ENCODE data around the gene LDB2.
"Not testable (repeated sequence)": the region's sequence is repeated elsewhere in the genome, so short reads cannot be mapped to it uniquely, and the experiment has no call there.

The LDB2 gene

DNA sequence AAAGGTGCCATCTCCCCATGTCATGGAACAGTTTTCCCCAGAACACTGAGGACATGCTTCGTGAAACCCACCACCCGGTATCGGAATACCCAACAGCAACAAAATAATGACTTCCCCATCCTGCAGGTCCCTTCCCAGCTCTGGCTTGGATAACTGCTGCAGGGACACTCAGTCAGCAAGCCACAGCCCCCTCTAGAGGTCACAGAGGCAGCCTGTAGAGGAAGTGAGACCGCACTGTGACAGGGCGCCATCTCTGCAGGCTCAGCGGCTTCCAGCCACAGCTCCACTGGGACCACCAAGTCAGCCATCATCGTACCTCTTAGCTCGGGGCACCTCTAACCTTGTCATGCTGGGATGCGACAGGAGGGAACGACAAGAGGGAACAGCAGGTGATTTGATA is 315.9 kb downstream of the LDB2 start:
- DNase-seq: no peak

DNA sequence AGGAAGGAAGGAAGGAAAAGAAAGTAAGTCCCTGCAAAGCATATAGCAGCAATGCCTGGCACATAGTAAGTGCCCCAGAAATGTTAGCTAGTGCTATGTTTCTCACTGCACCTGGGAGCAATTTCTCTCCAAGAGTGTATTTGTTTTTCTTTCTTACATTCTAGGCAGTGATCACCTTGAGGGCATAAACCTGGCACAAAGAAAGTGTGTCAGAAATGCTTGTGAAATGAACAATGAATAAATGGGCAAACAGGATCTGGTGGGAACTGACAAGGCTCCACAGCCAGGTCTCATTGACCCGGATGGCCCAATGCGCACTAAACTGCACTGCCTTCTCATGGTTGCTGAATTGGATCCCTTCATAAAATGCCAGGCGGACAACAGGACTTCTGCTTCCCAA is 316.4 kb downstream of the LDB2 start:
- no peak for DNase-seq

DNA sequence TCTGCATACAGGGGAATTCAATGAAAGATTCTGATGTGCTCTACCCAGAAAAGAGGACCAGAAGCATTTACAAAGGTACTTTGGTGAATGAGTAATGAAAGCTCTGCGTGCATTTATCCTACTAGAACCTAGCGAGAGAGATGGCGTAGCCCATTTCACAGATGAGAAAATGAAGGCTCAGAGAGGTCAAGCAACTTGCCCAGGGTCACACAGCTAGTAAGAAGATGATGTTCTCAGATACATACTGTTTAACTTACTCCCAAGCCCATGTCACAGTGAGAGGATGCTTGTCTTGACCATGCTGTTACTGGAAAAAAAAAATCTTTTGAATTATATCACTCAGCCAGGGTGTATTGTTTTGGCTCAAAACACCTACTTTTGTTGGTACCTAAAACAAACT is 317.3 kb downstream of the LDB2 start:
- DNase-seq: no peak

DNA sequence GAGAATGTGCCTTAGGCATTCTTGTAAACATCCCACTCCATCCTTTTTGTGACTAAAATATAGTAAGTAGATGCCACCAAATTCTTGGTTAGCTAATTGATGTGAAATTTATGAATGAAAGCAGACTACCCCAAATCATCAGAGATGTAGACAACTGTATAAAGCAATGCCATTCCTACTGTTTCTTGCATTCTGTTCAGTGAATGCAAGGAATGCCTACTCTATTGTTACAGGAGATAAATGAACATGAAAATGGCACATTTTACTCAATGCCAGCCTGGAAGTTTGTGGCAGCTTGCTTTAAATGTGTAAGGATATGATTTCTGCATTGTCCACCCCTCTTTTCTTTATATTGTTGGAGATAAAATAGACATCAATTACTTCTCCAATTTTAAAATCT is 317.9 kb downstream of the LDB2 start:
- DNase-seq: no peak

GRCh38 chr4:16579866-16580265 is 318.6 kb downstream of the LDB2 start:
- no peak for DNase-seq

DNA sequence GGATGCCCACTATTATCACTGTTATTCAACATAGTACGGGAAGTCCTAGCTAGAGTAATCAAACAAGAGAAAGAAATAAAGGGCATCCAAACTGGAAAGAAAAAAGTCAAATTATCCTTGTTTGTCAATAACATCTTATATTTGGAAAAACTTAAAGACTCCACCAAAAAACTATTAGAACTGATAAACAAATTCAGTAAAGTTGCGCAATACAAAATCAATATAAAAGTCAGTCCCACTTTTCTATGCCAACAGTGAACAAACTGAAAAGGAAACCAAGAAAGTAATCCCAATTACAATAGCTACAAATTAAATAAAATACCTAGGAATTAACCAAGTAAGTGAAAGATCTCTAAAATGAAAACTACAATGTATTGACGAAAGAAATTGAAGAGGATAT is 321.3 kb downstream of the LDB2 start:
- no peak for DNase-seq

- no peak for DNase-seq
Observed at GRCh38 chr4:16574981-16575380, 323.5 kb downstream of the LDB2 start.

DNA sequence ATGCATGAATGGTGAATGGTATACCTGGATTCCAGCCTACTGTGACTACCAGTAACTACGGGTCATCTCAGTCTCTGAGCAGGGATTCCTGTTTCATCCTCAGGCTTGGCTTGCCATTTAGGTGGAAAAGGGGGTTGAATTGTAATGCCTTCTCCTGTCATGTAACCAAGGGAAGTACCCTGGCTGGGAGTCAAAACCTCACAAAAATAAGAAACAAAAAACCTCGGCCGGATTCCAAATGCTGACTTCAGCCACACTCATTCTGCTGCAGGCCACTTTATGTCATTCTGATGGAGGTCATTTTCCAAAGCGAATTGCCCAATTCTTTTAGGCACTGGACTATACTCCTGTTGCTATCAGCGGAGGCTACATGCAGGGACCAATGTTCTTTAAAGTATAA is 324.7 kb downstream of the LDB2 start:
- no peak for DNase-seq

DNA sequence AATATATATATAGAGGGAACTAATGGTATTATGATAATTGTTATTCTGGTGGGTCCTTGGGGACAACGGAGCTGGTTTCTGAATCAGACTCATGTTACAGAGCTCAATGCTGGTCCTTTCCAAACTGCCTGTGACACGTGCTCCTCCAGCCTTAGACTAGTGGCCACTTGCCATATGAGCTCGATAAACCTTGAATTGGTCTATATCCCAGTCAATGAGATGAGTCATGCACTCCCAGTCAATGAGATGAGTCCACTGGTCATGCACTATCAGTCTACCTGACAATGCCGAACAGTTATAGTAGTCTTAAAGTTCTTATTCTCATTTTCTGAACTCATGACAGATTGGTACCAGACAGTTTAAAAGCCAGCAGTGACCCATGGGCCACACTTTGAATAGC is 325.2 kb downstream of the LDB2 start:
- no peak for DNase-seq

DNA sequence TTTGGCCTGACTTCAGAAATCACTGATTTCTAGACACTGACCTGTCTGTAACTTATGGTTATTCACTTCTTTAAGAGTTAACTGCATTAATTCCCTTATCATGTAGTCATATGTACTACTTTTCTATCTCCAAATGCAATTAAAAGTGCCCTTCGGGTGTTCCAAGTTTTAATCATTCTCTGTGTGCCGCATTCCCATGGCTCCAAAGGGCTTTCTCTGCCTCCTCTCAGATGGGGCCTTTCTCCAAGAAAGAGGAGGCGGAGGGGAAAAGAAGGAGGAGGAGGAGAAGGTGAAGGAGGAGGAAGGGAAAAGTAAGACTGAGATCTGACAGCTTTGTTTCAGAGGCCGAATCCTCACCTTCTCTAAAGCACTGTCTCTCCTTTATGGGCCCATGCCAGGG is 325.8 kb downstream of the LDB2 start:
- no peak for DNase-seq

GRCh38 chr4:16572161-16572560 is 326.3 kb downstream of the LDB2 start:
- no peak for DNase-seq

DNA sequence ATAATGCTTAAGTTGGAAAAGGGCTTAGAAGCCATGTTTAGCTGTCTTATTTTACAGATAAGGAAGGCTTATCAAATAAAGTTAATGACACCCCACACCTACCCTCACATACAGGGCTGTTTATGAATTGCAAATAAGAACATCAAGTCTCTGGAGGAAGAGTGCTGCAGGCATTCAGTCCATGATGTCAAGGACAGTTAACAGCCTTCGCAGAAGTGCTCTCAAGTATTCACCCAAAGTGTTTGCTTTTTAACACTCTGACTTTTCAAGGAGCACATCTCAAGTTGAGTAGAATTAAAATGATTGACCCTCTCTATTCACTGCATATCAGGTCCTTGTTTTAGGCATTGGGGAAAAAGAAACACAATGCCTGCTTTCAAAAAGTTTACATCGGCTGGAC is 328.7 kb downstream of the LDB2 start:
- no peak for DNase-seq

DNA sequence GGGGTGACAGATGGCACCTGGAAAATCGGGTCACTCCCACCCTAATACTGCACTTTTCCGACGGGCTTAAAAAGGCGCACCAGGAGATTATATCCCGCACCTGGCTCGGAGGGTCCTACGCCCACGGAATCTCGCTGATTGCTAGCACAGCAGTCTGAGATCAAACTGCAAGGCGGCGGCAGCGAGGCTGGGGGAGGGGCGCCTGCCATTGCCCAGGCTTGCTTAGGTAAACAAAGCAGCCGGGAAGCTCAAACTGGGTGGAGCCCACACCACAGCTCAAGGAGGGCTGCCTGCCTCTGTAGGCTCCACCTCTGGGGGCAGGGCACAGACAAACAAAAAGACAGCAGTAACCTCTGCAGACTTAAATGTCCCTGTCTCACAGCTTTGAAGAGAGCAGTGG is 341.1 kb downstream of the LDB2 start:
- not testable (repeated sequence) for DNase-seq

DNA sequence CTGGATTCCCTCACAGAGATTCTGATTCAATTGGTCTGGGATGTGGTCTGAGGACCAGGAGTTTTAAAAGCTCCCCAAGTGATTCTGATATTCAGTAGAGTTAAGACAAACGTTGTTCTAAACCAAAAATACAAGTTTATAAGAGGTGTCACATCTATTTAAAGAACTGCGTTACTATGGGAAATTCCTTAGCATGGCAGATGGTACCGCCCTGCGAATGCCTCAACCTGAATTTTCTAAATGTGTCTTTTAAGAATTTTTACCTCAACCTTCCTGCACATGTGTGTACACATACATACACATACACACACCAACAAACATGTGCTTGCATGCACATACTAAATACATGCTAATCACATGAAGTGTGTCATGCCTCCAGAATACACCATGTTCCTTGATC is 343.3 kb downstream of the LDB2 start:
- no peak for DNase-seq

GRCh38 chr4:16550531-16550930 is 347.9 kb downstream of the LDB2 start:
- DNase-seq: no peak

DNA sequence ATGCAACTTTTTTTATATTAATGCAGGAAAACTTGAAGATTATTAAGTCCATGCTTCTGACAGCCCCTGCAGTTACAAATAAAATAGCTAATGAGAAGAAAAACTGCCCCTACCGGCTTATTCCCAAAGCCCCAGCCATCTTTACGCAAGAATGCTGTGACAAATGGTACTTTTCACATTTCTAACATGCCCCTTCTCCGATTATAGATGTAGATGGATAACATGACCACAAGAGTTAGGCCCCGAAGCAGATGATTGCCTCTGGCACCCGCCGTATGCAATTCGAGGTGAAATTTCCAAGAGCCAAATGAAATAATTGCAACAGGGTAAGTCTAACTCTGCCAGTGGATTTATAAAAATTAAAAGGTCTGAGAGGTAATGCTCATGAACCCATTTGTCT is 352.8 kb downstream of the LDB2 start:
- DNase-seq: no peak

GRCh38 chr4:16544869-16545268 is 353.6 kb downstream of the LDB2 start:
- DNase-seq: no peak

DNA sequence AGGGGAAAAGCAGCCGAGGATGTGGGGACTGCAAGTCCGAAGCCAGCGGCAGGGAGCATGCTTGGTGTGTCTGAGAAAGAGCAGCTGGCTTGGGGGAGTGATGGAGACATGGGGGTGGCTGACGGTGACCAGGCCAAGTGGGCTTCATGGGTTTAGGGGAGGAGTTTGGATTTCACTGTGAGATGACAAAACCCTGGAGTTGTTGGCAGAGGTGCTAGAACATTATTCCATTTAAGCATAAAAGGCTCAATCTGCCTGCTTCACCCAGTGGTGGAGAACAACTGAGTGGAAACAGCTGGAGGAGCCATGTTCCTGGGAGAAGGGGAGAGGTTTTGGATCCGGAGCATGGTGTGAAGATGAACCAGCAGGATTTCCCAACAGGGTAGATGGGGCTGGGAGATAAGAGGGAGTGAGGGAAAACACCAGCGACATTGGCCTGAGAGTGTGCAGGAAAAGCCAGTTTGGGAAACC is 354.2 kb downstream of the LDB2 start:
- DNase-seq: no peak

GRCh38 chr4:16537926-16538325 is 360.5 kb downstream of the LDB2 start:
- DNase-seq: no peak

- DNase-seq: no peak
Observed at GRCh38 chr4:16532240-16532970, 366.0 kb downstream of the LDB2 start.

DNA sequence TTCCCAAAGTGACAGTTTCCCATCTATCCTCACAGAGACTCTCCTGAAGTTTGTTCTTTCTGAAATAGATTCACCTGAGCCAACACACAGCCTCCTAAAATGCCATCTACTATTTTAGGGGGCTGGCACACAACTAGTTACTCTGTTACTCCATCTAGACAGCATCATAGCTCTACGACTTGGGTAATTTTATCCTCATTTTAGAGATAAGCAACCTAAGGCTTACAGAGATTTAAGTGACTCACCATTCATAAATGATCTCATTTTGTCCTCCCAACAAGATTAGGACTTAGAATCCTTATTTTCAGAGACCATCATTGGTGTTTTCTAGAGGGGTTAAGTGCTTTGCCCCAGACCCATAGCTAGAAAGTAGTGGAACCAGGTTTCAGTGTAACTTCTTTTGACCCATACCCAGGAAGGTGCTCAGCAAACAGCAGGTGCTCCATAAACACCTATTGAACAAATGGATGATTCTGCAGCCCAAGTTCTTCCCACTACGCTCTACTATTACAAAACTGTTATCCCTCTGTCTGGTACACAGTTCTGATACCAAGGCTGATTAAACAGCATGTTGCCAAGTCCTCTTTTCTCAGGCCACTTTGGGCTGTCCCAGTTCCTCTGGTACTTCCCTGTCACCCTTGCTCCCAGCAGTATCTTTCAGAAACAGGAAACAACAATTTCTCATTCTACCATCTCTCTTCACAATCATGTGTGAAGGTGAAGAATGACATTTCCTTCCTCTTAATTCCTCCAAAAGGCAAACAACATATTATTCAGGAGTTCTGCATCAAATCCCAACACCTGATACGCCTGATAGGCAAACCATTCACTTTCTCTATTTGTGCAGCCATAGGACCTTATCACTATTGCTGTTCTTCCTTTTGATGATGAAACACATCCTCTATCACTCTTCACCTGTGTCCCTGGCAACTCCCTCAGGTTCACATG is 367.5 kb downstream of the LDB2 start:
- DNase-seq: no peak

- no peak for DNase-seq
Observed at GRCh38 chr4:16524911-16525554, 373.4 kb downstream of the LDB2 start.

- no peak for DNase-seq
Observed at GRCh38 chr4:16524406-16524805, 374.0 kb downstream of the LDB2 start.

- DNase-seq: not testable (repeated sequence)
Observed at GRCh38 chr4:16523526-16523925, 374.9 kb downstream of the LDB2 start.

Measured in activated CD4-positive, alpha-beta T cell treated with anti-CD3 and anti-CD28 coated beads, Interleukin-10, Interleukin-2, amounts not matched to agents 100 ng/mL and 50 ng/mL, durations not matched to agents 16 hours and 8 hours (primary cell).